ENCODE results near the gene SRGAP2C. TPM values are rescaled to one million over a fixed set of nuclear protein-coding genes. Genes with fewer than 3 reads are reported as not detected.
A peak's percentile ranks its signal among the peaks of the same experiment; 100 is the strongest.
"Not testable (repeated sequence)": the region's sequence is repeated elsewhere in the genome, so short reads cannot be mapped to it uniquely, and the experiment has no call there.

Gene SRGAP2C
- 4.9 TPM for total RNA-seq

- ATAC-seq (peak; percentile 81), DNase-seq (ENCODE audit: low spot score) (peak; percentile 94)
Measured at GRCh38 chr1:121184290-121185127, at the start of gene SRGAP2C, which contains the start of gene FAM72B. Gene SRGAP2C, plus strand, starts transcription at chr1:121184975. Its CDS starts 2,472 bp downstream, at chr1:121187447. Gene FAM72B, minus strand, starts transcription at chr1:121184340. Its CDS starts 851 bp downstream, at chr1:121183489.

- DNase-seq (ENCODE audit: low spot score); ATAC-seq: not testable (repeated sequence)
Measured at GRCh38 chr1:121140393-121140792, 44.4 kb upstream of the SRGAP2C start.

- DNase-seq (ENCODE audit: low spot score) = not testable (repeated sequence)
- ATAC-seq = peak; percentile 97
Measured at GRCh38 chr1:121148489-121149190, 36.1 kb upstream of the SRGAP2C start.

DNA sequence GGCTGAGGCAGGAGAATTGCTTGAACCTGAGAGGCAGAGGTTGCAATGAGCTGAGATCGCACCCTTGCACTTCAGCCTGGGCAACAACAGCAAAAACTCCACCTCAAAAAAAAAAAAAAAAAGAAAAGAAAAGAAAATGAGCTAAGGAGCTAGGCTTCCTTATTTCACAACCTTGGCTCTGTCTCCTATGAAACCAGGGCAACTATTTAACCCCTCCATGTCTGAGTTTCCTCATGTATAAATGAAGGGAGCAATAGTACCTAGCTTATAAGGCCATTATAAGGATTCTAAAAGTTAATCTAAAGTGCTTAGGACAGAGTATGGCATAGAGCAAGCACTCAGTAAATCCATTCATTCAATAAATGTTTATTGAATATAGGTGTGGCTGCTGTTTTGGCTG is 33.5 kb upstream of the SRGAP2C start:
- DNase-seq (ENCODE audit: low spot score); ATAC-seq: not testable (repeated sequence)

DNA sequence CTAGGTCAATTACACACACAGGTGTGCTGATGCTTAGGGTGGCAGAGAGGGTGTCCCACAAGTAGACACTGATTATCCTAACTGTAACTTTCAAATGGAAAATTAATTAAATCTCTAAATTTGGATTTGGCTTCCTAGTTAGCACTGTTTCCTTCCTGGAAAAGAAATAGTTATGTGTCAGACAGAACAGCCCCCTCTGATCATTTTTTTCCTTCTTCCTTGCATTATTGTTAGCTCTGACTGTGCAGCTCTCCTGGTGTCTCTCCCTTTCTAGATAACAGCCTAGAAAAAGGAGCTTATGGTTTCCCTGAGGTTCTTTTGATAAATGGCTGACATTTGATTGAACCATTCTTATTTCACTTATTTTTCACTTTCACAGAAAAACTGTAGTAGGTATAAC is 32.0 kb upstream of the SRGAP2C start:
- not testable (repeated sequence) for ATAC-seq

DNA sequence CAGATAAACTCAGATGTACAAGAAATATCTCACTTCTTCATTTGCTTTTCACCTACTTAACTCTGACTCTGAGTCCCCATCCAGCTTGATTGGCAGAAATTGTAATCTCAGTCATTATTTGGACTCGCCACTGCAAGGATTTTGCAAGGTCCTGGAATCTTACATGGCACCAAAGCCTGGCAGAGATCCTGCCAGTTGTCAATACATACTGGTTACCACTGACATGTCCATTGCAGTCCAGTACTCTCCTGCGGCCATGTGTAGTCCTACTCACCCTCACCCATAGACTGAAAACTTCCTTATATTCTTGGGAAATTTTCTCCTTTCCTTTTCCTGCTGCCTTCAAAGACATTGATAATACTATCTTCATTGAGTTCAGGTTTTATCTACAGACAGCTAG is 30.0 kb upstream of the SRGAP2C start:
- peak; percentile 65 for ATAC-seq
- DNase-seq (ENCODE audit: low spot score) = not testable (repeated sequence)

More for the DNA sequence above, 32.0 kb upstream of the SRGAP2C start:
- DNase-seq (ENCODE audit: low spot score) = not testable (repeated sequence)

- peak; percentile 77 for ATAC-seq
- not testable (repeated sequence) for DNase-seq (ENCODE audit: low spot score)
Measured at GRCh38 chr1:121155671-121156358, 29.0 kb upstream of the SRGAP2C start.

GRCh38 chr1:121156958-121157603 is 27.7 kb upstream of the SRGAP2C start:
- peak; percentile 76 for ATAC-seq
- not testable (repeated sequence) for DNase-seq (ENCODE audit: low spot score)

GRCh38 chr1:121157609-121158008 is 27.2 kb upstream of the SRGAP2C start:
- not testable (repeated sequence) for DNase-seq (ENCODE audit: low spot score); ATAC-seq

- DNase-seq (ENCODE audit: low spot score); ATAC-seq: not testable (repeated sequence)
Measured at GRCh38 chr1:121160118-121160517, 24.7 kb upstream of the SRGAP2C start.

GRCh38 chr1:121161199-121161901 is 23.4 kb upstream of the SRGAP2C start:
- ATAC-seq; DNase-seq (ENCODE audit: low spot score): not testable (repeated sequence)

DNA sequence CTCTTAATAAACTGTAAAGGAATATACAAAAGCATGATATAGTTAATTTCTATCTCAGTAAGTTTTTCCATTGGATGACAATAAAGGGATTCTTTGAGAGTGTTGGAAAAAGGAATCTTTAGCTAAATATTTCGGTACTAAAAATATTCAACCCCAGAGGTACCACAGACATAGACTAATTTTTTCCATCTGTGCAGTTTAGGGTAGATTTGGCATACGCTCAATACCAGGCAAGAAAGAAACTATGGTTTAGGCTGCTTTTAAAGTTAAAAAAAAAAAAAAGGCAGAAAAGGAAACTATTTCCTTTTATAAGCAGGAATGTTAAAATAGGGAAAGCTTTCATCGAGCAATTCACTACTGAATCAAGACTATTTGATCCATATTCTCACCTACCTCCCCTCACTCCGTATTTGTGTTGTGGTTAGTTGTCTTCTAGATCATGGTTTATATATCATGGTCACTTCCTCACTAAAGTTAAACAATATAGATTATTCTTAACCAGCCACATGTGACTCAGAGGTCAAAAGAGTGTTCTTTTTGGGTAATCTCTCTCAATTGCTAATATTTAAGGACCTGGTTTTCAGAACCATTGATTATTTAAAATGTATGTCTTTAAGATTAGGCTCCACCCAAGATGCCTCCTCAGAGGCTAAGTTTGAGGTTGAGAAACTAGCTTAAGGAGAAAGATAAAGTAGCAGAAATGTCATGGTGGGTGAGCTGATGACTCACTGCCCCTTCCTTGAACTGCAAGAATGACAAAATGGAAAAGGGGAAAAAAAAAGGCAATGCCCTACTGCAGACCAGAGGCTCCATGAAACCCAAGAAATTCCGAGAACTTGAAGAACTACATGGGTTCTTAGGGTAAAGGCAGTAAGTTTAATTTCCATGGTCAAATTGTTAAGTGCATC is 20.7 kb upstream of the SRGAP2C start:
- DNase-seq (ENCODE audit: low spot score); ATAC-seq: not testable (repeated sequence)

DNA sequence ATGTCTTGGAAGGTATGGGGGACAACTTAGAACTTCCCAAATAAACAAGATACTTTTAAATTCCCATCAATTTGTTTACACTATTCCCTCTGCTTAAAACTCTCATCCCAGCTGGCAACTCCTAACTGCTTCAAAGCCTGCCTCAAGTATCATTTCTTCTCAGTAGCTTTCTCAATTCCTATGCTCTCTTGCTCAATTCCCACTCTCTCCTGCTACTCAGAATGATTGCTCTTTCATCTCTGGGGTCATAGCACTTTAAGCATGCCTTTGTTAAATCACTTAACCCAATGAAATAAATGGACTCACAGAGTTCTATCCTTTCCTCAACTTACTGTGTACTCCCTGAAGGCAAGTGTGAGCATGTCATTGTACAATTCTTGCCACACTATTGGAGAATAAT is 19.5 kb upstream of the SRGAP2C start:
- DNase-seq (ENCODE audit: low spot score); ATAC-seq: not testable (repeated sequence)

GRCh38 chr1:121167225-121167738 is 17.5 kb upstream of the SRGAP2C start:
- not testable (repeated sequence) for DNase-seq (ENCODE audit: low spot score); ATAC-seq

DNA sequence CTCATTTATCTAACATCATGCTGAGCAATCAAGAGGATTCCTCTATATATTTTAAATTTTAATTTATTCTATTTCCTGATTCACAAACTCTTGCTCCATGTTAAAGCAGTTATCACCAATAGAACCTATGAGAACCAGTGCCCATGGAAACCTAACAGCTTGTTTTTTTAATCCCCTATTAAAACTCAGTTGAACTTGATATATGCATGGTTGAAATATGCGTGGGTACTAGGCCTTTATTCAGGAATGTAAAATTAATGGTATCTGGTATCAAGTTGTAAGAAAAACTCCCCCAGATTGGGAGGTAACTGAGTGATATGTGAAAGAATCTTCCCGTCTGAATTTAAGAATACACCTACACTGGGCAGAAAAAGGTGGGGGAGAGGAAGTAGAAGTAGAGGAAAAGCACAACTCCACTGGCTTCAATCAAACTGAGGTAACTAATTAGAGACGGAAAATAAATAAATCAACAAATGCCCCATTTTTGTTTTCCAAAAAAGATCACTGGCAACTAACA is 16.6 kb upstream of the SRGAP2C start:
- not testable (repeated sequence) for DNase-seq (ENCODE audit: low spot score); ATAC-seq

DNA sequence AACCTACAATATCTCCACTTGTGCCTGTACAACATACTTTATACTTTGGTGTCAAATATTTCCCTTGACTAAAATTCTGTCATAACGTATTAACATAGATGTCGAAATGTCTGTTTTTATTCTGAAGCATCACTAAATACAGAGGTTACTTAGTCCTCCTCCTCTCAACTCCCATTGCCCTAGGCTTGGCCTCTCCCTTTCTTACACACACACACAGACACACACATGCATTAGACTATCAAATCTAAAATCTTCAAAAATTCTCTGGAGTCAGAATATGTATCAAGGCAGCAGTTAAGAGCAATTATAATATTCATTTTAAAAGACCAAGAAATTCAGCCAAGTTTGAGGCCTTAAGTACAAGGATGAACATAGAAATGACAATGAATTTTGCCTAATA is 8.1 kb upstream of the SRGAP2C start:
- not testable (repeated sequence) for ATAC-seq; DNase-seq (ENCODE audit: low spot score)

- ATAC-seq; DNase-seq (ENCODE audit: low spot score): not testable (repeated sequence)
Measured at GRCh38 chr1:121178197-121178596, 6.6 kb upstream of the SRGAP2C start.

GRCh38 chr1:121183867-121184266 is 908 bp upstream of the SRGAP2C start:
- not testable (repeated sequence) for ATAC-seq; DNase-seq (ENCODE audit: low spot score)
